D721Med (cell line): ENCODE data around the gene MND1.

Experiments
- DNase-seq: peaks from one replicate; pipeline ENCODE4 v3.0.0; 2011; ENCODE audit warnings: low spot score; ENCODE audit not compliant: insufficient read length
- FAIRE-seq: peaks from 2 replicates; lab custom pipeline; 2011; peaks lifted over from hg19 to GRCh38; lab: Jason Lieb, UNC
- CTCF ChIP-seq: IDR thresholded peaks from 2 replicates; pipeline ENCODE4 v1.5.1; 2012; ENCODE audit warnings: mild to moderate bottlenecking, control low read depth; ENCODE audit not compliant: insufficient read depth; ENCODE audit errors: missing control alignments

The MND1 gene

GRCh38 chr4:153433754-153434105, 89.2 kb downstream of the MND1 start:
- TF ChIP-seq CTCF = no peak
- DNase-seq (no peak), FAIRE-seq (no peak)

DNA sequence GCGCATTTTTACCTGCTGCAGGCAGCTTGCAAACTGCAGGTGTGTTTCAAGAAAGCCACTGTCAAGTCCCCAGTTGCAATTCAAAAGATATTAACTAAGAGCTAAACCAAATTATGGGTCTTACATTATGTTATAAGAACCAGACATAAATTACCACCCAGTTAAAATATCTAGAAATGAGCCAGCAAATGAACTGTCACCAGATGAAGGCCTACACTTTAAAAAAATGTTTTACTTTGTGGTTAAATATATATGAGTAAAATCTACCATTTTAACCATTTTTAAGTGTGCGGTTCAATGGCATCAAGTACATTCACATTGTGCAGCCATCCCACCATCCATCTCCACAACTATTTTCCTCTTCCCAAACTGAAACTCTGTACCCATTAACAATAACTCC, 89.7 kb downstream of the MND1 start:
- DNase-seq (no peak), FAIRE-seq (no peak)
- no peak for TF ChIP-seq CTCF

DNA sequence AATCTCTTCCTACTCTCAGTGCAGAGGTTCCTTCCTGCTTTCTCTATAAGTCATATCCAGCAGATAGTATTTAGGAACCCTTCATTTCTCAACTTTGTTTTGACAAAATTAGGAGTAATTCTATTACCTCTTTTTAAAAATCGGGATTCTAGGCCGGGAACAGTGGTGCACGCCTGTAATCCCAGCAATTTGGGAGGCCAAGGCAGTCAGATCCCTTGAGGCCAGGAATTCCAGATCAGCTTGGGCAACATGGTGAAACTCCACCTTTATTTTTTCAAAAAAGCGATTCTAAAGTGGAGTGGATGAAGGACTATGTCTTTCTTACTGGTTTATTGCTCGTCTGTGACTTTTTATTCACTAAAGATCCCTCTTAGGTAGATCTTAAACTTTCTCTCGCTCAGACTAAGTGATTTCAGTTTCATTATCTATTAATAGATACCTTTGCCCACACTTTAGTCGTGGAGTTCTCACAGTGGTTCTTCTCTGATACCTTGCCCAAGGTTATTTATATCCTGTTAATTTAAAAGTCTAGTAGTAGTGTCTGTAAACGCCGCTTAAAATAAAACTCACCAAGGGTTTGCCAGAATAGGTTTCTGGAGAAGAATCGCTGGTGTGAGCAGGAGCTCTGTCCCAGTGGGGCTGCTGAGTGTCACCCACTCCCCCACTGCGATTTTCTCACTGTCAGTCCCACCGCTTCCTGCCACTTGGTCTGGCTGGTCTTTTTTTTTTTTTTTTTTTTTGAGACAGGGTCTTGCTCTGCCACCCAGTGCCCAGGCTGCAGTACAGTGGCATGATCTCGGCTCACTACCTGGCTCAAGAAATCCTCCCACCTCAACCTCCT, 94.6 kb downstream of the MND1 start:
- no peak for DNase-seq
- no peak for TF ChIP-seq CTCF
- FAIRE-seq = no peak

GRCh38 chr4:153439831-153440230, 95.3 kb downstream of the MND1 start:
- DNase-seq (no peak), FAIRE-seq (no peak)
- TF ChIP-seq CTCF = no peak

- no peak for DNase-seq
- TF ChIP-seq CTCF = no peak
- FAIRE-seq = no peak
Measured at GRCh38 chr4:153440475-153440874, 96.0 kb downstream of the MND1 start.

GRCh38 chr4:153447175-153447905, 102.9 kb downstream of the MND1 start:
- no peak for TF ChIP-seq CTCF
- DNase-seq (no peak), FAIRE-seq (no peak)
